ENCODE data around the gene SPAG17.

The SPAG17 gene

GRCh38 chr1:118185084-118185832 is at the start of gene SPAG17:
TSS of gene SPAG17 (minus strand) at chr1:118185228. CDS start at chr1:118185157, 71 bp downstream.
- no peak for DNase-seq (ENCODE audit: low spot score)

DNA sequence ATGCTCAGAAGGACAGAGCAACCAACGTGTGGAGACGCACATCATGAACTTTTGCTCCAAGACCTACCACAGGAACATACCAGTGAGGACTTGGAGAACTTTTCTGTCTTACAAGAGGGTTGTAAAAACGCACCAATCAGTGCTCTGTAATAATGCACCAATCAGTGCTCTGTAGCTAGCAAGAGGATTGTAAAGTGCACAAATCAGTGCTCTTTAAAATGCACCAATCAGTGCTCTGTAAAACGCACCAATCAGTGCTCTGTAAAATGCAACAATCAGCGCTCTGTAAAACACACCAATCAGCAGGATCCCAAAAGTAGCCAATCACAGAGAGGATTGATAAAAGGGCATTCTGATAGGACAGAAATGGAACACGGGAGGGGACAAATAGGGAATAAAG is 40.4 kb upstream of the SPAG17 start:
- DNase-seq (ENCODE audit: low spot score): no peak

DNA sequence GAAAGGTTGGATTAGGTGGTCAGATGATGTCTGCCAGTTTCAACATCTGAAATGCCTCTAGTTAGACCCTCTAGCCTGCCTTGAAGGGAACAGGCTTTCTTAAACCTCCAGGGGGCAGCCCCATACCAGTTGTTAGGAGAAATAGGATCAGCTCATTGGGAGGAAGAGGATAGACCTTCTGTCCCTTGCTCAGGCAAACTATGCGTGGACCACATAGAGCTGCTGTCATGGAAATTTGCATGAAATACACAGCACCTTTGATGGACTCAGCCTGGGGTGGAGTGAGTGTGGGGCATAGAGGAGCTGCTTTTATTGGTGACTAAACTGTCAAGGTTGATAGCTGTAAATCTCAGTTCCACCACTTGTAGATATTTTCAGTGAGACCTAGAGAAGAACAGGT is 38.4 kb upstream of the SPAG17 start:
- peak; percentile 26 for DNase-seq (ENCODE audit: low spot score)

GRCh38 chr1:118219438-118219837 is 34.4 kb upstream of the SPAG17 start:
- DNase-seq (ENCODE audit: low spot score): no peak

DNA sequence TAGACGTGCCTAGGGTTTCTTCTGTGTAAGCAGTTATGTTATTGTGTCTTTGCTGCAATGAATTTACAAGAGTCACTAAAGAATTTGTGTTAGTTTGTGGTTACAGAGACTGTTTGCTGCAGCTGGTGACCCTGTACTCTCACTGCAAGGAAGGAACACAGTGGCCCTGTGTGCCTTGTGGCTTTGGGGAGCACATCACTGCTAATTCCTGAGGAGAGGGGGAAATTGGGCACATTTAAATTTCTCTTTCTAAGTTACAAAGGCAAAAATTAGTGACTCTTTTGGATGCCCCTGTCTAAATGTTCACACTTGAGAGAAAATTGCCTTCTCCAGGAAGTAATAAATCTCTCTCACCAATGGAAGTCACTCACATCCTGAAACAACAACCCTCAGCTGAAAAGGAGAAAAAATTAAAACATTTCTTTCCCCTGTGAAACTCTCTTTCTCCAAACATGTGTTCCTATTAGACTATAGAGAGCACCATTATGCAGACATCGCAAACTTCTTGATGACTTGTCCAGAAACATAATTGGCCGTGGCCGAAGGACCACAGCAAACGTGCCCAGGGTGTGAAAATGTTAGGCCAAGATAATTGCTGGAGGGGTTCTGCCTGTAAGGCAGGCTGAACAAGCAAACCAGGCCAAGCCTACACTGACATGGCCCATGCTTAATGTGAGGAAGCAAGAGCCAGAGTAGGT is 32.3 kb upstream of the SPAG17 start:
- DNase-seq (ENCODE audit: low spot score): no peak

GRCh38 chr1:118214866-118215265 is 29.8 kb upstream of the SPAG17 start:
- no peak for DNase-seq (ENCODE audit: low spot score)

GRCh38 chr1:118210723-118211110 is 25.7 kb upstream of the SPAG17 start:
- no peak for DNase-seq (ENCODE audit: low spot score)

- no peak for DNase-seq (ENCODE audit: low spot score)
These were observed 25.2 kb upstream of the SPAG17 start for GRCh38 chr1:118210051-118210722.

DNA sequence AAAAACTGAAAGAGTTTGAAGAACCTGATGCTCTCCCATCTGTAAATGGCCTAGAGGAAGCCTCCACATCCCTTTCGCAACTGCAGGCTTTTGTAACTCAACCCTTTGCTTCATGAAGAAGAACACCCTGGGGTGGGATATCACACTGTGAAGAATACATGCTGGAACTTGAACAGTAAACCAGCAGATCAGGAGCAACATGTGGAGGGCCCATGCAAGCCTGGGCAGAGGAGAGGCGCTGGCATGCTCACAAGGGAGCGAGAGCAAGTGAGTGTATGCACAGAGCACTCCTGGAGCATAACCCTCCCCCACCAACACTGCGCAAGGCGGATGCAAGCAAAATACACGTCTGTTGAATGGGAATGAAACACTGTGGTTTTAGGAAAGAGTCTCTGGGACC is 24.6 kb upstream of the SPAG17 start:
- DNase-seq (ENCODE audit: low spot score): no peak

GRCh38 chr1:118206966-118207365 is 21.9 kb upstream of the SPAG17 start:
- DNase-seq (ENCODE audit: low spot score): no peak

DNA sequence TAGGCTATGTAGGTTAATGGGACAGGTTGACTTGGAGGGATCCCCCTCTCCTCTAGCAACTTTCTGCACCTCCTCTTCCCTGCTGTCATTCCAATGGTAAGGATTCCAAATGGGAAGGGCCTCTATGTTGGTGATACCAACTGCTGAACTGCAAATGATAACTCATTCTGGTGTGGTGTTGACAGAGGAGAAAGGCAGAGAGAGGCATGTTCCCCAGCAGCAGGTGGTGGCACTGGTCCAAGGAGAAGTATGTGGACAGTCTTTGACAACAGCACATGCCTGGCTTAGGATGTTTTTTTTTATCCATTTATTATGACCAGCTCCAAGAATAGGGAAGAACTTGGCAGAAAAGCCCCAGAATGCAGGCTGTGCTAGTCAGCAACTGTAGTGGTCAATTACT is 19.6 kb upstream of the SPAG17 start:
- DNase-seq (ENCODE audit: low spot score): no peak

GRCh38 chr1:118204105-118204504 is 19.1 kb upstream of the SPAG17 start:
- DNase-seq (ENCODE audit: low spot score): no peak

DNA sequence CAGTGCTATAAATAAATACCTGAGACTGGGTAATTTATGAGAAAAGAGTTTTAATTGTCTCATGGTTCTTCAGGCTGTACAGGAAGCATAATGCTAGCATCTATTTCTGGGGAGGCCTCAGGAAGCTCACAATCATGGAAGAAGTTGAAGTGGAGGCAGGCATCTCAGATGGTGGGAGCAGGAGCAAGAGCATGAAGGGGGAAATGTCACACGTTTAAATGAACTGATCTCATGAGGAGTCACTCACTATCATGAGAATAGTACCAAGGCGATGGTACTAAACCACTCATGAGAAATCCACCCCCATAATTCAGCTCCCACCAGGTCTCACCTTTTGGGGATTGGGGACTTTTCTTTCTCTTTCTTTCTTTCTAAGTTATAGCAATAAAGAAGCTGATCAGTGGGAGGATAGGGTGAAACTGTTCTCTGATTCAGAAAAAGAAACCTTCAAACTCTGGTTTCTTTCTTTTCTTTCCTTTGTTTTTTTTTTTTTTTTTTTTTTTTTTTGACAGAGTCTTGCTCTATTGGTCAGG is 17.1 kb upstream of the SPAG17 start:
- DNase-seq (ENCODE audit: low spot score): no peak

DNA sequence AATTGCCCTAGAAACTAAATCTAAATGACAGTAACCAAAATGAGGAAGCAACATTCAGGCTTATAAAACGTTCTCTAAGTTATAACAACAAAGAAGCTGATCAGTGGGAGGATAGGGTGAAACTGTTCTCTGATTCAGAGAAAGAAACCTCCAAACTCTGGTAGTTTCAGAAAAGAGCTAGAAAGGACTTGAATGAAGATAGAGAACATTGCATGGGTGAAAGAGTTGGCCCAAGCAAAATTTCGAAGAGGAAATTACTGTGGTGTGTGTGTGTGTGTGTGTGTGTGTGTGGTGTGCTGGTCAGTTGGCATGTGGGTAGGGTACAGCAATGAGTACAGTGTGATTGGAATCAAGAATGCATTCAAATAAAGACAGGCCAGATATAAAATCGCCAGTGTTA is 16.5 kb upstream of the SPAG17 start:
- DNase-seq (ENCODE audit: low spot score): no peak

GRCh38 chr1:118200836-118201235 is 15.8 kb upstream of the SPAG17 start:
- no peak for DNase-seq (ENCODE audit: low spot score)

DNA sequence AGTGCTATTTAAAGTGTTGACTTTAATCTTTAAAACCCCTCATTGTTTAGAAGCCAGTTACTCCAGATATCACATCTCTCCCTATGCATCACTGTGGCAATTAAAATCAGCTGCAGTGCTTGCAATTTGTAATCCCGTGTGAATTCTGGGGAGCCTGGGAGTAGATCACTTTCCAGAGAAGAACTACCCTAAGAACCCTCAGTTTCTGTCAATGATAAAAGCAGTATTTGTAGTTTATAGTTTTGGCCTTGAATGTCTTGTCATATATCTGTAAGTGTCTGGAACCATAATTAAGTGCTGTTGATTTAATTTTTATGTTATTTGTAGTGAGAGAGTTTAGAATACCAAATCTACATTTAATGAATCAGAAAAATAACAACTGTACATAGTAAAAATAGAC is 5.5 kb upstream of the SPAG17 start:
- DNase-seq (ENCODE audit: low spot score): no peak

GRCh38 chr1:118189564-118189963 is 4.5 kb upstream of the SPAG17 start:
- no peak for DNase-seq (ENCODE audit: low spot score)

- DNase-seq (ENCODE audit: low spot score): no peak
These were observed 3.4 kb upstream of the SPAG17 start for GRCh38 chr1:118188411-118188810.

DNA sequence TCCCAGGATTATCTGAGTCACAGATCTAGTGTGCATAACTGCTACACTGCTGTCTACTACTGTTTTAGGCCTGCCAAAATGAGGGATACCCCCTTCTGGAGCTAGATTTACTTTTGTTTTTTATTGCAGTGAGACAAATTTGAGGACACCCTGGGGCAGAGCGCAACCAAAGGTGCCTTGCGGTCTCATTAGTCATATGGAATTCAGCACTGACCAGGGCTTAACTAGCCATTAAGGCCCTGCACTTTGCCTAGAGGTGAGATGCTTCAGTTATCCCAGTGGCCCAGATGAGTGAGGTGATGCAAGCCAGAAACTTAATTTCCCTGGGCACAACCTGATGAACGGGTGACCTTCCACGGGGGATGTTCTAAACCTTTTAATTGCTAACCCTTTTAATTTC is 998 bp upstream of the SPAG17 start:
- DNase-seq (ENCODE audit: low spot score): no peak

DNA sequence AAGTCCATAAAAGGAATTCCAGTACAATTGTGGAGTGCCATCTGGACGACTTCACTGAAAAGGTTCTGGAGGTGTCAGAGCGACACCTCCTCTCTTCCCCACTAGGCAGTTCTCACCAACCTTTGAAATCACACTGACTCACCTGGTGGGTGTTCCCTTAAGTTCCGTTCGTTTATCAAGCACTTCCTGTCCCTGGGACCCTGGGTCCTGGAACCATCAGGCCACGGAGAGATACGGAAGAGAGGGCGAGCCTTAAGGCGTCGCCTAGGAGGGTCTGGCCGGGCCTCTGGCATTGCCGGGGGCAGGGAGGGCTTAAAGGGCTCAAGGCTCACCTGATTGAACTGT is 317 bp downstream of the SPAG17 start:
- no peak for DNase-seq (ENCODE audit: low spot score)

DNA sequence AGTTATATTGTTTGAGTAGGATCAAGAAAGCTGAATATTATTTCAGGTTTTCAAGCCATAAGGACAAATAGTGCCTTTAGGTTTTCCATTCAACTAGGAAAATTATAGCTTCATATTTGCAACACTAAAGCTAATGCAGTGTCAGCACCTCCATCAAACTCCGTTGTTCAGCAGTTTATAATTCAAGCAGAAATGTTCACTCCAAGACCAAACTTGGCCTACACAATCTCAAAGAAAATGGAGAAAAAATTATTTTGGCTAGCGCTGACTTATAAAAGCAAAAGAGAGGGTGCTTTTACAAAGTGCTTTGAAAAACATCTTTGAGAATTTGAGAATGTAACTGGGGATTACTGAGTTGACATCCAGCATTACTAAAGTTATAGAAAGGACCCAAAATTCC is 1.4 kb downstream of the SPAG17 start:
- no peak for DNase-seq (ENCODE audit: low spot score)

GRCh38 chr1:118177998-118178397 is 7.0 kb downstream of the SPAG17 start:
- no peak for DNase-seq (ENCODE audit: low spot score)

- no peak for DNase-seq (ENCODE audit: low spot score)
These were observed 16.0 kb downstream of the SPAG17 start for GRCh38 chr1:118169016-118169415.
